GM23248 (cell line): ENCODE results near the gene TMC2. TPM values are rescaled to one million over a fixed set of nuclear protein-coding genes. Genes with fewer than 3 reads are reported as not detected.

Source experiments
- DNase-seq: peaks from one replicate; pipeline ENCODE4 v3.0.0-alpha.2; 2015
- H2AFZ ChIP-seq: fragments of 200-600 bp; sonication (generic); 2 replicates; pipeline ENCODE4 v1.6.1; 2016; ENCODE audit warnings: antibody characterized with exemption
- H3F3A ChIP-seq: fragments of 200-600 bp; sonication (generic); 2 replicates; pipeline ENCODE4 v1.6.1; 2016; ENCODE audit warnings: mild to moderate bottlenecking, antibody characterized with exemption, mixed run types; ENCODE audit not compliant: insufficient read depth
- H3K27ac ChIP-seq: fragments of 200-600 bp; sonication (generic); 2 replicates; pipeline ENCODE4 v1.5.1; 2016; ENCODE audit warnings: mild to moderate bottlenecking
- H3K27me3 ChIP-seq: fragments of 200-600 bp; sonication (generic); replicated peaks from 2 replicates; pipeline ENCODE4 v1.6.1; 2016; ENCODE audit warnings: mild to moderate bottlenecking; ENCODE audit not compliant: insufficient read depth
- H3K36me3 ChIP-seq: fragments of 200-600 bp; sonication (generic); 2 replicates; pipeline ENCODE4 v1.6.1; 2016; ENCODE audit warnings: low read depth, mild to moderate bottlenecking
- H3K4me1 ChIP-seq: fragments of 200-600 bp; sonication (generic); 2 replicates; pipeline ENCODE4 v1.6.1; 2016; ENCODE audit warnings: mild to moderate bottlenecking; ENCODE audit not compliant: insufficient read depth
- H3K4me2 ChIP-seq: fragments of 200-600 bp; sonication (generic); one replicate; pipeline ENCODE4 v1.6.1; 2016; ENCODE audit warnings: mild to moderate bottlenecking; ENCODE audit not compliant: unreplicated experiment
- H3K4me3 ChIP-seq: fragments of 200-600 bp; sonication (generic); 2 replicates; pipeline ENCODE4 v1.5.1; 2016; ENCODE audit warnings: mild to moderate bottlenecking
- H3K79me2 ChIP-seq: fragments of 200-600 bp; sonication (generic); 2 replicates; pipeline ENCODE4 v1.6.1; 2016; ENCODE audit warnings: mild to moderate bottlenecking; ENCODE audit not compliant: insufficient read depth
- H3K9ac ChIP-seq: fragments of 200-600 bp; sonication (generic); 2 replicates; pipeline ENCODE4 v1.6.1; 2016; ENCODE audit warnings: mild to moderate bottlenecking
- H3K9me2 ChIP-seq: fragments of 200-600 bp; sonication (generic); 2 replicates; pipeline ENCODE4 v1.6.1; 2016; ENCODE audit warnings: mixed run types, mild to moderate bottlenecking, moderate library complexity; ENCODE audit not compliant: insufficient read depth
- H3K9me3 ChIP-seq: fragments of 200-600 bp; sonication (generic); one replicate; pipeline ENCODE4 v1.6.1; 2017; ENCODE audit warnings: low read depth
- H4K20me1 ChIP-seq: fragments of 200-600 bp; sonication (generic); 2 replicates; pipeline ENCODE4 v1.6.0; 2016; ENCODE audit not compliant: insufficient read depth
- EZH2 ChIP-seq: fragments of 200-600 bp; sonication (generic); IDR thresholded peaks from 2 replicates; pipeline ENCODE4 v1.6.1; 2018; ENCODE audit warnings: antibody characterized with exemption, mild to moderate bottlenecking; ENCODE audit not compliant: insufficient read depth, poor library complexity, severe bottlenecking
- EZH2phosphoT487 ChIP-seq: fragments of 200-600 bp; sonication (generic); IDR thresholded peaks from 2 replicates; pipeline ENCODE4 v1.6.1; 2018; ENCODE audit warnings: antibody characterized with exemption, moderate library complexity, mild to moderate bottlenecking, low read depth; ENCODE audit not compliant: insufficient read depth
- WGBS, 2 experiments: methylation state at CpG; one replicate each; pipeline ENCODE4 v1.1.6; 2015 to 2017; ENCODE audit warnings: low lambda C conversion rate in 2 of 2, low coverage in 1 of 2; ENCODE audit errors: missing lambda C conversion rate in 2 of 2; 5-methylcytosine and 5-hydroxymethylcytosine counted together
- in situ Hi-C: fragments of 300-500 bp; cut with MboI; formaldehyde crosslinking; loops from 2 replicates; pipeline ENCODE4 v1.15.0; 2020
- polyA plus RNA-seq: library from polyadenylated mRNA; unstranded; fragments of >200 nt; fragmentation: Nextera tagmentation; extraction: Ambion mirVana; gene quantifications from 2 replicates; pipeline ENCODE4 v1.2.1, GENCODE V29; 2016
- total RNA-seq: library from RNA; depleted of rRNA; stranded (reverse); fragments of >200 nt; shearing (Covaris generic); gene quantifications from 2 replicates; pipeline ENCODE4 v1.2.3, GENCODE V29; 2014

Gene TMC2
- total and polyA plus RNA-seq, 2 experiments from 2014 or later: not detected

- no peak overlapping the region for H3K4me2 ChIP-seq
- in situ Hi-C loops: no loop called here
- H3K27ac ChIP-seq: no peak overlapping the region
- H3K79me2 ChIP-seq: peaks cover 62% of the 10 kb centered on the region
- peaks cover 57% of the 10 kb centered on the region for H3F3A ChIP-seq
- H3K36me3 ChIP-seq: peaks cover 39% of the 10 kb centered on the region
- no peaks in the 10 kb centered on the region for H4K20me1 ChIP-seq
- H3K27me3 ChIP-seq: no peaks in the 10 kb centered on the region
- no peak overlapping the region for H2AFZ ChIP-seq
- 95 to 96% methylated on average over 17 of the region's 17 CpGs for WGBS, 2 experiments
- no peaks in the 10 kb centered on the region for H3K9me3 ChIP-seq
- H3K4me3 ChIP-seq: no peak overlapping the region
- TF ChIP-seq EZH2phosphoT487 (no peak), EZH2 (no peak)
- H3K9ac ChIP-seq: no peak overlapping the region
- no peak for DNase-seq
- peaks cover 4% of the 10 kb centered on the region; the same call in 1 of the 2 replicates for H3K4me1 ChIP-seq
- no peaks in the 10 kb centered on the region for H3K9me2 ChIP-seq
Observed at GRCh38 chr20:2655331-2656116, 119.2 kb downstream of the TMC2 start.

- no peak for DNase-seq
- Histone ChIP-seq H3K9ac (no peak overlapping the region), H4K20me1 (no peaks in the 10 kb centered on the region), H3K9me3 (no peaks in the 10 kb centered on the region), H3K4me1 (no peaks in the 10 kb centered on the region), H3K4me3 (no peak overlapping the region), H3K4me2 (no peak overlapping the region), H3K27ac (no peak overlapping the region), H3K9me2 (no peaks in the 10 kb centered on the region), H3K27me3 (no peaks in the 10 kb centered on the region), H3K36me3 (peaks cover 43% of the 10 kb centered on the region), H2AFZ (no peak overlapping the region), H3F3A (peaks cover 56% of the 10 kb centered on the region), H3K79me2 (peaks cover 52% of the 10 kb centered on the region)
- 91 to 92% methylated on average over 11 to 12 of the region's 12 CpGs for WGBS, 2 experiments
- in situ Hi-C loops: no loop called here
- TF ChIP-seq EZH2phosphoT487 (no peak), EZH2 (no peak)
Observed at GRCh38 chr20:2656471-2657117, 120.2 kb downstream of the TMC2 start.

GRCh38 chr20:2657241-2657640, 120.9 kb downstream of the TMC2 start:
- no peaks in the 10 kb centered on the region for H3K9me2 ChIP-seq
- H3K4me2 ChIP-seq: no peak overlapping the region
- H3K27ac ChIP-seq: no peak overlapping the region
- no peak overlapping the region for H3K9ac ChIP-seq
- no peak overlapping the region for H2AFZ ChIP-seq
- H3K4me1 ChIP-seq: no peaks in the 10 kb centered on the region
- no peak overlapping the region for H3K4me3 ChIP-seq
- TF ChIP-seq EZH2phosphoT487: no peak
- no peak for TF ChIP-seq EZH2
- peaks cover 58% of the 10 kb centered on the region for H3K79me2 ChIP-seq
- 82 to 86% methylated on average over 5 of the region's 5 CpGs for WGBS, 2 experiments
- H3K36me3 ChIP-seq: peaks cover 46% of the 10 kb centered on the region
- DNase-seq: no peak
- no peaks in the 10 kb centered on the region for H3K27me3 ChIP-seq
- H3K9me3 ChIP-seq: no peaks in the 10 kb centered on the region
- no peaks in the 10 kb centered on the region for H4K20me1 ChIP-seq
- H3F3A ChIP-seq: peaks cover 56% of the 10 kb centered on the region
- in situ Hi-C loops: no loop called here

- Histone ChIP-seq H3K36me3 (peaks cover 46% of the 10 kb centered on the region), H4K20me1 (no peaks in the 10 kb centered on the region)
Observed at GRCh38 chr20:2657674-2658073, 121.3 kb downstream of the TMC2 start.

More at GRCh38 chr20:2657674-2658073, 121.3 kb downstream of the TMC2 start:
- Histone ChIP-seq H3K9me3 (no peaks in the 10 kb centered on the region), H3K9me2 (no peaks in the 10 kb centered on the region), H3K9ac (no peak overlapping the region), H3F3A (peaks cover 56% of the 10 kb centered on the region), H3K4me1 (no peaks in the 10 kb centered on the region), H3K4me2 (no peak overlapping the region), H3K79me2 (peaks cover 60% of the 10 kb centered on the region), H2AFZ (no peak overlapping the region), H3K4me3 (no peak overlapping the region), H3K27ac (no peak overlapping the region), H3K27me3 (no peaks in the 10 kb centered on the region)
- TF ChIP-seq EZH2phosphoT487: no peak
- TF ChIP-seq EZH2: no peak
- 76 to 79% methylated on average over 5 of the region's 5 CpGs for WGBS, 2 experiments
- in situ Hi-C loops: no loop called here
- no peak for DNase-seq
